CD14-positive monocyte (primary cell): ENCODE data around the gene NFIC. TPM values are rescaled to one million over a fixed set of nuclear protein-coding genes. Genes with fewer than 3 reads are reported as not detected.
"Not testable (repeated sequence)": the region's sequence is repeated elsewhere in the genome, so short reads cannot be mapped to it uniquely, and the experiment has no call there.

Source experiments
- DNase-seq, 3 donors: peaks; one replicate each; pipeline ENCODE4 v3.0.0-alpha.2; 2011 to 2022
- H2AFZ ChIP-seq: 2 replicates; pipeline ENCODE4 v1.6.0; 2012; ENCODE audit warnings: mild to moderate bottlenecking, low read depth, low read length, inconsistent platforms; ENCODE audit not compliant: insufficient read depth, poor library complexity, severe bottlenecking
- H3K27ac ChIP-seq, 2 donors: 1 replicate in 1 of 2; 2 replicates in 1 of 2; pipeline ENCODE4 v1.5.1; 2012 to 2013; ENCODE audit warnings: low read length in 2 of 2, control low read depth in 1 of 2, inconsistent platforms in 1 of 2, low read depth in 1 of 2, mild to moderate bottlenecking in 1 of 2
- H3K27me3 ChIP-seq, 2 donors: one replicate each; pipeline versions ENCODE4 v1.6.0 to v1.6.1; 2011 to 2013; ENCODE audit warnings: low read length in 2 of 2; ENCODE audit not compliant: control insufficient read depth in 2 of 2, insufficient read depth in 2 of 2
- H3K36me3 ChIP-seq, 2 donors: replicated peaks in 1 of 2; 1 replicate in 1 of 2; 2 replicates in 1 of 2; pipeline versions ENCODE4 v1.5.1 to v1.6.1; 2012 to 2013; ENCODE audit warnings: low read length in 2 of 2, control low read depth in 1 of 2, inconsistent platforms in 1 of 2, mild to moderate bottlenecking in 1 of 2; ENCODE audit not compliant: insufficient read depth in 2 of 2, control insufficient read depth in 1 of 2
- H3K4me1 ChIP-seq, 2 donors: 1 replicate in 1 of 2; 2 replicates in 1 of 2; pipeline versions ENCODE4 v1.5.1 to v1.6.1; 2012 to 2013; ENCODE audit warnings: low read length in 2 of 2, control low read depth in 1 of 2, inconsistent platforms in 1 of 2, mild to moderate bottlenecking in 1 of 2, moderate library complexity in 1 of 2; ENCODE audit not compliant: insufficient read depth in 2 of 2, control insufficient read depth in 1 of 2
- H3K4me2 ChIP-seq: replicated peaks from 2 replicates; pipeline ENCODE3; 2012; ENCODE audit warnings: low read length, moderate library complexity, mild to moderate bottlenecking; ENCODE audit not compliant: poor library complexity, severe bottlenecking; ENCODE audit errors: extremely low read depth
- H3K4me3 ChIP-seq, 3 experiments: fragments of 200-600 bp in 1 of 3; sonication (generic) in 1 of 3; replicated peaks in 1 of 3; 1 replicate in 2 of 3; 2 replicates in 1 of 3; pipeline ENCODE4 v1.5.1; 2011 to 2013; ENCODE audit warnings: low read length in 3 of 3, mild to moderate bottlenecking in 3 of 3, control low read depth in 2 of 3, low read depth in 2 of 3, inconsistent platforms in 1 of 3, moderate library complexity in 1 of 3
- H3K79me2 ChIP-seq: 2 replicates; pipeline ENCODE4 v1.6.0; 2012; ENCODE audit warnings: mild to moderate bottlenecking, control low read depth, inconsistent platforms, low read length, moderate library complexity; ENCODE audit not compliant: insufficient read depth
- H3K9ac ChIP-seq: 2 replicates; pipeline ENCODE4 v1.6.0; 2017; ENCODE audit warnings: low read length, mild to moderate bottlenecking; ENCODE audit not compliant: insufficient read depth, poor library complexity, severe bottlenecking
- H3K9me3 ChIP-seq, 2 donors: replicated peaks in 1 of 2; 1 replicate in 1 of 2; 2 replicates in 1 of 2; pipeline versions ENCODE4 v1.5.1 to v1.6.1; 2012 to 2013; ENCODE audit warnings: low read length in 2 of 2, control low read depth in 1 of 2; ENCODE audit not compliant: control insufficient read depth in 1 of 2, insufficient read depth in 1 of 2
- H4K20me1 ChIP-seq: 2 replicates; pipeline ENCODE4 v1.6.0; 2012; ENCODE audit warnings: mild to moderate bottlenecking, low read length, control low read depth, moderate library complexity; ENCODE audit not compliant: insufficient read depth
- H3K27ac Mint-ChIP-seq, 7 donors: one replicate each; pipeline ENCODE4 v1.8.0; 2020; ENCODE audit warnings: mild to moderate bottlenecking in 7 of 7, mixed read lengths in 7 of 7, moderate library complexity in 6 of 7, inconsistent platforms in 2 of 7
- H3K27me3 Mint-ChIP-seq, 3 donors: one replicate each; pipeline ENCODE4 v1.8.0; 2021 to 2022; ENCODE audit warnings: low read depth in 3 of 3, mild to moderate bottlenecking in 3 of 3, mixed read lengths in 3 of 3, moderate library complexity in 3 of 3, inconsistent platforms in 1 of 3
- H3K36me3 Mint-ChIP-seq, 2 donors: one replicate each; pipeline ENCODE4 v1.8.0; 2020; ENCODE audit warnings: mixed read lengths in 2 of 2, inconsistent platforms in 1 of 2, mild to moderate bottlenecking in 1 of 2
- H3K4me1 Mint-ChIP-seq: one replicate; pipeline ENCODE4 v1.8.0; 2020; ENCODE audit warnings: mild to moderate bottlenecking, mixed read lengths
- H3K4me3 Mint-ChIP-seq, 2 donors: one replicate each; pipeline ENCODE4 v1.8.0; 2020; ENCODE audit warnings: mild to moderate bottlenecking in 2 of 2, mixed read lengths in 2 of 2, moderate library complexity in 1 of 2
- H3K9me3 Mint-ChIP-seq, 7 donors: one replicate each; pipeline ENCODE4 v1.8.0; 2020 to 2022; ENCODE audit warnings: mixed read lengths in 7 of 7, mild to moderate bottlenecking in 6 of 7, moderate library complexity in 6 of 7, inconsistent platforms in 2 of 7
- CTCF ChIP-seq: fragments of 200-600 bp; IDR thresholded peaks from one replicate; pipeline ENCODE4 v1.8.0; 2022; ENCODE audit warnings: antibody characterized with exemption, mild to moderate bottlenecking
- WGBS: methylation state at CpG from one replicate; pipeline ENCODE4 v1.1.5; 2013; ENCODE audit warnings: missing lambda C conversion rate; ENCODE audit not compliant: insufficient coverage; 5-methylcytosine and 5-hydroxymethylcytosine counted together
- intact Hi-C, 2 donors: fragments of 100-400 bp; cut with micrococcal nuclease; formaldehyde crosslinking; loops; one replicate each; pipeline versions ENCODE4 v1.15.0 to v1.15.1; 2023
- polyA plus RNA-seq, 3 donors: library from polyadenylated mRNA; depleted of rRNA in 1 of 3; unstranded in 2 of 3; stranded (reverse) in 1 of 3; fragments of 300-500 nt in 2 of 3; fragments of >200 nt in 1 of 3; fragmentation: Illumina TruSeq in 2 of 3; gene quantifications; 1 replicate in 2 of 3; 2 replicates in 1 of 3; pipeline ENCODE4 v1.2.3, GENCODE V29; 2012 to 2021

NFIC gene
- polyA plus RNA-seq, 3 donors: 7.0 to 13.8 (median 11.5) TPM

GRCh38 chr19:3348042-3348441, 18.3 kb upstream of the NFIC start:
- Histone ChIP-seq H3K79me2 (no peaks in the 10 kb centered on the region), H3K4me1 (peaks cover 9 to 10% of the 10 kb centered on the region in 2 donors), H3K4me2 (no peak overlapping the region), H4K20me1 (no peaks in the 10 kb centered on the region), H3K9ac (no peak overlapping the region), H3K27ac (no peak overlapping the region), H3K36me3 (no peaks in the 10 kb centered on the region), H3K9me3 (no peaks in the 10 kb centered on the region), H3K4me3 (no peak overlapping the region), H2AFZ (no peak overlapping the region), H3K27me3 (no peaks in the 10 kb centered on the region)
- DNase-seq: no peak
- Mint-ChIP-seq H3K4me3 (no peak overlapping the region), H3K27ac (no peak overlapping the region), H3K36me3 (no peaks in the 10 kb centered on the region), H3K4me1 (peaks cover 8% of the 10 kb centered on the region), H3K9me3 (no peaks in the 10 kb centered on the region), H3K27me3 (peaks cover 3 to 10% (median 7%) of the 10 kb centered on the region in 3 donors)
- 98% methylated on average over 9 of the region's 11 CpGs for WGBS
- no peak for TF ChIP-seq CTCF
- intact Hi-C loops: no loop called here

DNA sequence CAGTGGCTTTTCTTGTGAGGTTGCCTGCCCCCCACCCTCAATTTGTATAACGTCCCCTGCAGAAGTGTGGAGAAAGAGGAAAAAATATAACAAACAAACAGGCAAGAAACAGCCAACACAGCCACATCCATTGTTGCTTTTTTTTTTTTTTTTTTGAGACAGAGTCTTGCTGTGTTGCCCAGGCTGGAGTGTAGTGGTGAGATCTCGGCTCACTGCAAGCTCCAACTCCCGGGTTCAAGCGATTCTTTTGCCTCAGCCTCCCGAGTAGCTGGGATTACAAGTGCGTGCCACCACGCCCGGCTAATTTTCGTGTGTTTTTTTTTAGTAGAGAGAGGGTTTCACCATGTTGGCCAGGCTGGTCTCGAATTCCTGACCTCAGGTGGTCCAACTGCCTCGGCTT, 17.9 kb upstream of the NFIC start:
- H3K9ac ChIP-seq, H4K20me1 ChIP-seq, H3K27ac Mint-ChIP-seq, DNase-seq, H3K4me3 Mint-ChIP-seq, H3K4me1 Mint-ChIP-seq, H3K9me3 ChIP-seq, intact Hi-C loops, H3K36me3 Mint-ChIP-seq, H3K4me2 ChIP-seq, H3K4me3 ChIP-seq, H3K36me3 ChIP-seq, H3K4me1 ChIP-seq, H2AFZ ChIP-seq, H3K27me3 ChIP-seq, H3K79me2 ChIP-seq, H3K27ac ChIP-seq, H3K9me3 Mint-ChIP-seq: not testable (repeated sequence)
- WGBS: 94% methylated on average over 8 of the region's 11 CpGs
- peaks cover 3 to 10% (median 7%) of the 10 kb centered on the region in 3 donors for H3K27me3 Mint-ChIP-seq
